A549 (cell line): ENCODE measurements around the gene VAPB.

ENCODE experiments used
- CEBPB ChIP-seq, 2 experiments: fragments of >200 bp in 1 of 2; sonication (Bioruptor Twin) in 1 of 2; formaldehyde crosslinking in 1 of 2; IDR thresholded peaks; 2 replicates each; pipeline ENCODE4 v1.6.1; 2012 to 2016
- HDAC2 ChIP-seq: fragments of 200-600 bp; sonication (generic); IDR thresholded peaks from 2 replicates; pipeline ENCODE4 v1.6.1; 2016
- HOXB13 ChIP-seq: fragments of 250-450 bp; sonication (Bioruptor Pico); IDR thresholded peaks from 2 replicates; pipeline ENCODE4 v1.5.0; 2020; ENCODE audit warnings: low read depth, mild to moderate bottlenecking, moderate library complexity
- KDM1A ChIP-seq: fragments of 200-600 bp; sonication (generic); IDR thresholded peaks from 2 replicates; pipeline ENCODE4 v1.6.1; 2016; ENCODE audit warnings: low read depth, mild to moderate bottlenecking
- POLR2A ChIP-seq: IDR thresholded peaks from 2 replicates; pipeline ENCODE4 v1.6.1; 2012; ENCODE audit warnings: mild to moderate bottlenecking, low read length
- RAD21 ChIP-seq, 2 experiments: fragments of >200 bp in 1 of 2; sonication (Bioruptor Twin) in 1 of 2; formaldehyde crosslinking in 1 of 2; IDR thresholded peaks in 1 of 2; conservative IDR thresholded peaks in 1 of 2; 2 replicates in 1 of 2; 3 replicates in 1 of 2; pipeline ENCODE4 v1.6.1; 2012 to 2018; ENCODE audit warnings: inconsistent platforms in 1 of 2
- RFX5 ChIP-seq: fragments of 450-650 bp; IDR thresholded peaks from 2 replicates; pipeline ENCODE4 v1.7.1; 2014; ENCODE audit warnings: antibody characterized with exemption, mild to moderate bottlenecking, moderate library complexity
- TP53 ChIP-seq: fragments of 250-450 bp; sonication (Bioruptor Pico); IDR thresholded peaks from 2 replicates; pipeline ENCODE4 v1.5.0; 2021; ENCODE audit warnings: mild to moderate bottlenecking, moderate library complexity
- TF ChIP-seq, protein P1 (sequence below): fragments of >200 bp; sonication (Bioruptor Twin); formaldehyde crosslinking; IDR thresholded peaks from 3 replicates; pipeline ENCODE4 v1.5.1; 2016
- TF ChIP-seq, protein P2 (sequence below): fragments of 200-600 bp; sonication (generic); IDR thresholded peaks from 2 replicates; pipeline ENCODE4 v1.6.1; 2016; ENCODE audit warnings: antibody characterized with exemption, mild to moderate bottlenecking, moderate library complexity
- TF ChIP-seq, protein P3 (sequence below): fragments of >200 bp; sonication (Bioruptor Twin); formaldehyde crosslinking; IDR thresholded peaks from 3 replicates; pipeline ENCODE4 v1.6.1; 2016
- TF ChIP-seq, protein P4 (sequence below): IDR thresholded peaks from 2 replicates; pipeline ENCODE4 v1.6.1; 2012

DNA sequence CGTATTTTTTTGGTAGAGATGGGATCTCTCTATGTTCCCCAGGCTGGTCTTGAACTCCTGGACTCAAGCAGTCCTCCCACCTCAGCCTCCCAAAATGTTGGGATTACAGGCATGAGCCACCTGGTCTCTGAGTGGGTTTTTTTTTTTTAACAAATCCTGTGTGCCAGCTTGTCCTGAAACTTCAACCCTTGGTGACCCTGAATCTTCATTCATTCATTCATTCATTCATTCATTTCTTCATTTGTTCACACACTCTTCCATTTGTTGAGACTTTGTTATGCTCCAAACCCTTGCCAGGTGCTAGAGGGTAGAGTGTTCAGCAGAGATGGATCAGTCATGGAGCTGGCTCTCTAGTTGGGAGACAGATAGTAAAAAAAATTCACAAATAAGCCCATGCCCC lies 12.0 kb upstream of the VAPB start:
- TF ChIP-seq KDM1A (no peak), HOXB13 (no peak), POLR2A (no peak), RFX5 (no peak), CEBPB (IDR thresholded peaks at IDR 0.05) (no peak), TP53 (CRISPR knock-in tag) (no peak), RAD21 (conservative IDR thresholded peaks at IDR 0.05 in 1 of 2, IDR thresholded peaks at IDR 0.05 in 1 of 2) (no peak), HDAC2 (no peak)
- TF ChIP-seq, protein P1, sequence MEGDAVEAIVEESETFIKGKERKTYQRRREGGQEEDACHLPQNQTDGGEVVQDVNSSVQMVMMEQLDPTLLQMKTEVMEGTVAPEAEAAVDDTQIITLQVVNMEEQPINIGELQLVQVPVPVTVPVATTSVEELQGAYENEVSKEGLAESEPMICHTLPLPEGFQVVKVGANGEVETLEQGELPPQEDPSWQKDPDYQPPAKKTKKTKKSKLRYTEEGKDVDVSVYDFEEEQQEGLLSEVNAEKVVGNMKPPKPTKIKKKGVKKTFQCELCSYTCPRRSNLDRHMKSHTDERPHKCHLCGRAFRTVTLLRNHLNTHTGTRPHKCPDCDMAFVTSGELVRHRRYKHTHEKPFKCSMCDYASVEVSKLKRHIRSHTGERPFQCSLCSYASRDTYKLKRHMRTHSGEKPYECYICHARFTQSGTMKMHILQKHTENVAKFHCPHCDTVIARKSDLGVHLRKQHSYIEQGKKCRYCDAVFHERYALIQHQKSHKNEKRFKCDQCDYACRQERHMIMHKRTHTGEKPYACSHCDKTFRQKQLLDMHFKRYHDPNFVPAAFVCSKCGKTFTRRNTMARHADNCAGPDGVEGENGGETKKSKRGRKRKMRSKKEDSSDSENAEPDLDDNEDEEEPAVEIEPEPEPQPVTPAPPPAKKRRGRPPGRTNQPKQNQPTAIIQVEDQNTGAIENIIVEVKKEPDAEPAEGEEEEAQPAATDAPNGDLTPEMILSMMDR = no peak
- TF ChIP-seq, protein P2, sequence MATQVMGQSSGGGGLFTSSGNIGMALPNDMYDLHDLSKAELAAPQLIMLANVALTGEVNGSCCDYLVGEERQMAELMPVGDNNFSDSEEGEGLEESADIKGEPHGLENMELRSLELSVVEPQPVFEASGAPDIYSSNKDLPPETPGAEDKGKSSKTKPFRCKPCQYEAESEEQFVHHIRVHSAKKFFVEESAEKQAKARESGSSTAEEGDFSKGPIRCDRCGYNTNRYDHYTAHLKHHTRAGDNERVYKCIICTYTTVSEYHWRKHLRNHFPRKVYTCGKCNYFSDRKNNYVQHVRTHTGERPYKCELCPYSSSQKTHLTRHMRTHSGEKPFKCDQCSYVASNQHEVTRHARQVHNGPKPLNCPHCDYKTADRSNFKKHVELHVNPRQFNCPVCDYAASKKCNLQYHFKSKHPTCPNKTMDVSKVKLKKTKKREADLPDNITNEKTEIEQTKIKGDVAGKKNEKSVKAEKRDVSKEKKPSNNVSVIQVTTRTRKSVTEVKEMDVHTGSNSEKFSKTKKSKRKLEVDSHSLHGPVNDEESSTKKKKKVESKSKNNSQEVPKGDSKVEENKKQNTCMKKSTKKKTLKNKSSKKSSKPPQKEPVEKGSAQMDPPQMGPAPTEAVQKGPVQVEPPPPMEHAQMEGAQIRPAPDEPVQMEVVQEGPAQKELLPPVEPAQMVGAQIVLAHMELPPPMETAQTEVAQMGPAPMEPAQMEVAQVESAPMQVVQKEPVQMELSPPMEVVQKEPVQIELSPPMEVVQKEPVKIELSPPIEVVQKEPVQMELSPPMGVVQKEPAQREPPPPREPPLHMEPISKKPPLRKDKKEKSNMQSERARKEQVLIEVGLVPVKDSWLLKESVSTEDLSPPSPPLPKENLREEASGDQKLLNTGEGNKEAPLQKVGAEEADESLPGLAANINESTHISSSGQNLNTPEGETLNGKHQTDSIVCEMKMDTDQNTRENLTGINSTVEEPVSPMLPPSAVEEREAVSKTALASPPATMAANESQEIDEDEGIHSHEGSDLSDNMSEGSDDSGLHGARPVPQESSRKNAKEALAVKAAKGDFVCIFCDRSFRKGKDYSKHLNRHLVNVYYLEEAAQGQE = no peak
- TF ChIP-seq, protein P3, sequence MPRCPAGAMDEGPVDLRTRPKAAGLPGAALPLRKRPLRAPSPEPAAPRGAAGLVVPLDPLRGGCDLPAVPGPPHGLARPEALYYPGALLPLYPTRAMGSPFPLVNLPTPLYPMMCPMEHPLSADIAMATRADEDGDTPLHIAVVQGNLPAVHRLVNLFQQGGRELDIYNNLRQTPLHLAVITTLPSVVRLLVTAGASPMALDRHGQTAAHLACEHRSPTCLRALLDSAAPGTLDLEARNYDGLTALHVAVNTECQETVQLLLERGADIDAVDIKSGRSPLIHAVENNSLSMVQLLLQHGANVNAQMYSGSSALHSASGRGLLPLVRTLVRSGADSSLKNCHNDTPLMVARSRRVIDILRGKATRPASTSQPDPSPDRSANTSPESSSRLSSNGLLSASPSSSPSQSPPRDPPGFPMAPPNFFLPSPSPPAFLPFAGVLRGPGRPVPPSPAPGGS = no peak
- TF ChIP-seq, protein P4, sequence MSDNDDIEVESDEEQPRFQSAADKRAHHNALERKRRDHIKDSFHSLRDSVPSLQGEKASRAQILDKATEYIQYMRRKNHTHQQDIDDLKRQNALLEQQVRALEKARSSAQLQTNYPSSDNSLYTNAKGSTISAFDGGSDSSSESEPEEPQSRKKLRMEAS = no peak
